Measurements from ENCODE around the gene TMEM255A.

TMEM255A gene

DNA sequence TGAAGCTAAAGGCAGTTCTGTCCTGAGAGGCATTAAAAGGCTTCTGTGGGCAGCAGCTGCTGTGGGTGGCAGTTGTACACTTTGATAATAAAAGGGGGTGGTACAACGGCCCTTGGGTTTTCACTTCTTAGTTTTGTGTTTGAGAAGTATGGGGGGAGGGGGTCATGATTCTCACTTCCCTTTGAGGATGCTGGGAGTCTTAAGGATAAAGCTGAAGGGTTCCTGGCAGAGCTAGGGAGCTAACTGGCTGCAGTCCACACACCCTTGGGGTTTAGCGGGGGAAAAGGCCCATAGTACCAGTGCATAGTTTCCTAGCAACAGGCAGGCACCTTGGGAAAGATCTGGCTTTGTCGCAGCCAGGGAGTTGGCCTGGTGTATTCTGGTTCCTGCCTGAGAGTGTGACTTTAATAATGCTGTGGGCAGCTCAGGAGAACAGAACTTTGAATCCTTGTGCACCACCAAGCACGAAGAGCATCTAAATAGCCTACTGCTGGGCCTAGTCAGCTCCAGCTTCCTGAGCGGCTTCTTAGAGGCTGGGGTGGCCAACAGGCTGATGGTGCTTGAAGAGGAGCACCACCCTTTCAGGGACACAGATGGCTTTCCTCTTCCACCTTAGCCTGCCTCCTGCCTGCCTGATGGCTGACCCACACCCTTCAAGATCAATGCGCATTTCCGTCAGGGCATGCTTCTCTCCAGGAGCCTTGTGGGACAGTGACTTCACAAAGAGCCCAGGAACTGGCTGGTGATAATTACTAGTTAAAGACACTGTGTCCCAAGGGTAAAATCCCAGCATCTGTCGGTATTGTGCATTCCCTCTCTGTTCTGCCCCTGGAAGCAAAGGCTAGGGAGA lies 48.2 kb downstream of the TMEM255A start:
- DNase-seq, result no peak

DNA sequence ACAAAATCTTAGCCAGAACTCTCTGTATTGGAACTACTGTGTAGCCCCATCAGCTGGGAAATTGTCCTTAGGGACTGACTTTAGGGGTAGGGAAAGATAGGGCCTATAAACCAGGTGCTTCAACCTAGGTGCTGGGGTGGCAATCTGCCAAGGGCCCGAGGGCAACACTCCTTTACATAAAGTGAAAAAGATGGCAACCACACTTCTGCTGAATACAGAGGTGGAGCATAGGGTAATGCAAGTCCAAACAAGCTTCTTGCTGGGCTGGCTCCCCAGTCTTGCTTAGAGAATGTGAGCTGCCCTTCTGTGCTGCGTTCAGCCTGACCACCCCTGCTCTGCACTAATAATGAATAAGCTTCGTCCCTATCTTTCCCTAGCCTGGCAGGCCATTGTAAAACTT lies 50.9 kb downstream of the TMEM255A start:
- no peak for DNase-seq

DNA sequence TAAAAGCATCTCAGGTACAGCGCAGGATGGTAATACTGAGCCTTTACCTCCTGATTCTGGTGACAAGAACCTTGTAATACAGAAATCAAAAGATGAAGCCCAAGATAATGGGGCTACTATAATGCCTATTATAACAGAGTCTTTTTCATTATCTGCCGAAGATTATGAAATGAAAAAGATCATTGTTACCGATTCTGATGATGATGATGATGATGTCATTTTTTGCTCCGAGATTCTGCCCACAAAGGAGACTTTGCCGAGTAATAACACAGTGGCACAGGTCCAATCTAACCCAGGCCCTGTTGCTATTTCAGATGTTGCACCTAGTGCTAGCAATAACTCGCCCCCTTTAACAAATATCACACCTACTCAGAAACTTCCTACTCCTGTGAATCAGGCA lies 57.5 kb downstream of the TMEM255A start:
- DNase-seq, result no peak

- peak in 1 of 2 donors; percentile 17 for DNase-seq
Measured at GRCh38 chrX:120251471-120252011, 59.7 kb downstream of the TMEM255A start.

- peak; percentile 84 to 88 for DNase-seq
Measured at GRCh38 chrX:120250522-120251271, 60.6 kb downstream of the TMEM255A start, which contains the start of gene ZBTB33. Gene ZBTB33, plus strand, starts transcription at chrX:120250812. Its CDS starts 2,604 bp downstream, at chrX:120253416.

GRCh38 chrX:120244735-120245498 lies 66.3 kb downstream of the TMEM255A start:
- peak; percentile 67 to 69 for DNase-seq

DNA sequence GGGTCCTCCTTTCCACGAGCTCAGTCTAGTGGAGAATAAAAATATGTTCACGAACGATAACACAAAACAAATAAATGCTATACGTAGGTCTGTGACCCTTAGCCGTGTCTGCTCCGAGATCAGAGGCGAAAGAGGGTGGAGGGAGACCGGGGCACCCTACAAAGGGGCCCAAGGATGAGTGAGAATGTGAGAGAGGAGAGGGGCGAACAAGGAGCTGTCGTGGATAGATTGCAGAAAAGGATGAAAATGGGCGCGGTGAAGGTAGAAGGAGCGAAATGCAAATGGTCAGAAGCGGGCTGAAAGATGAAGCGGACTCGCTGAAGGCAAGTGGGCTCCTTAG lies 66.9 kb downstream of the TMEM255A start:
- no peak for DNase-seq

DNA sequence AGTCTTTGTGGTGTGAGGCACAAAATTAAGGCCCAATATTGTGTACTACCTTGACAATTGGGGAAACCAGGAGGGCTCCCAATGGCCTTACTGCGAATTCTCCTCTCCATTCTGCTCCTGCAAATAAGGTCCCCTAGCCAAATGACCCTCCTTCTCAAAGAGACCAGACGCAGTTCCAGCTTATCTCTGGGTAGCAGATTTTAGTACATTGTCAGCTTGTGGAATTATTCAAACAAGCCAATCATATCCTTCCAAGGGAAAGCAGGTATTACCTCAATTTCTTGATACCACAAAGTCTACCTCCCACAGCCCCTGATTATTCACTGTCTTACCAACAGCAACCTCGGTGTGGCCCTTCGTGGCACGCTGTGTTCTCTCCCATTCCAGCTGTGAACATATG lies 68.4 kb downstream of the TMEM255A start:
- DNase-seq, result no peak

DNA sequence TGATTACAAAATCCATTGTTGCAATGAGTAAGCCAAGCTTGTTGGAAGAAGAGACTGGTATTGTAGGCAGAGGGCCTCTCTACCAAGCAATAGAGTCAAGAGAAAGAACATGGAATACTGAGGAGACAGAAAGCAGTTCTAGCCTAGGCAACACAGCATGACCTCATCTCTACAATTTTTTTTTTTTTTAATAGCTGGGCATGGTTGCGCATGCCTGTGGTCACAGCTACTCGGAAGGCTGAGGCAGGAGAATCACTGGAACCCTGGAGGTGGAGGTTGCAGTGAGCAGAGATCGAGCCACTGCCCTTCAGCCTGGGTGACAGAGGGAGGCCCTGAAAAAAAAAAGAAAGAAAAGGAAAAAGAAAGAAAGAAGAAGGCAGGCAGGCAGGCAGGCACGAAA lies 72.3 kb downstream of the TMEM255A start:
- no peak for DNase-seq

DNA sequence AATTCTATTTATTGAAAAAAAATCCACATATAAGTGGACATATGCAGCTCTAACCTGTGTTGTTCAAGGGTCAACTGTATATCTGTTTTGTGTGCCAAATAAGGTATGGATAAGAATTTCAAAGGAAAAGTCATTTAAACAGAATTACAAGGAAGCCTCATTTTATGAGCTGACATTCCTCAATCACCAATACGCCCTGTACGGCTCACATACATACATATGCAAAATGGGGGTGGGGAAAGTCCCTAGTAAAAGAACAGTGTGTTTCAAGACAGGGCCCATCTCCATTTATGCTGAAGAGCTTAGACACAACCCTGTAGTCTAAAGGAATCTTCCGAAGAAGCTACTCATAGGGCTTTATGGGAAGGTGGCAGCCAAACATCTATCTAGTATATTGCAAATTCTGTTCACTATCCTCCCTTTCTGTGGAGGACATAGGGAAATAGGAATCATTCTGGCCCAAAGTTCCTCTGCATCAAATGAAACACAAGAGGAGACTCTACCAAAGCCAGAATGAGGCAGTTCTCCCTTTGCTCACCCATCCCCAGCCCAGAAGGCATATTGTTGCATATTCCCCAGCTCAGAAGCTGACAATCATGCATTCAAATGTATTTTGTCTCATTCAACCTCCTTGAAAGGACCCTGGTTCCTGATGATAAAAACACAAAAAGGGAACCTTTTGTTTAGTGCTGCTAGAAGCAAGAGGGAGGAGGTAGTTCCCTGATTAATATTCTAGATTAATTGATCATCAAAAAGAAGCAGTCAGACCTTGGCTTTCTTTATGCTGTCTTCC lies 74.4 kb downstream of the TMEM255A start:
- no peak for DNase-seq

- DNase-seq, result no peak
Measured at GRCh38 chrX:120235284-120235683, 76.0 kb downstream of the TMEM255A start.

GRCh38 chrX:120228187-120228908 lies 82.9 kb downstream of the TMEM255A start:
- DNase-seq, result no peak

DNA sequence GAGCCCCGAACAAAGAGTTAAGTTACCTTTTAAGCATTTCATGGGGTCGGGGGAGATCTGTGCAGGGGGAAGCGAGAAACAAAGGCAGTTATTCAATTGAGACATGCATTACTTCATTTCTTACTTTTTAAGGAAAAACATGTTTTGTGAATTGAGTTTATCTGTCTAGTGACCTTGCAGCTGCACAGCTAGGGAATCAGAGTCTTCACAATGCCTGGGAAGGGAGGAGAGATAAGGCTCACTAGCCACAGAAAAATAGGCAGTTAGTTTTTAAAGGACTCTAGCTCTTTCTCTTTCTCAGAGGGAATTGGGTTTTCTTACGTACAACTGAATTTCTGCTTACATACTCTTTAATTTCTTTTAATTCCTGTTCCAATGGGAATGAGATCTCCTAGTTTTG lies 86.9 kb downstream of the TMEM255A start:
- no peak for DNase-seq

- no peak for DNase-seq
Measured at GRCh38 chrX:120223374-120223773, 87.9 kb downstream of the TMEM255A start.

GRCh38 chrX:120213438-120214265 lies 97.6 kb downstream of the TMEM255A start:
- peak; percentile 48 to 56 for DNase-seq

Data from CD4-positive, alpha-beta T cell treated with Interleukin-1 beta for 1 hour (primary cell).